GF-D8 (cell line): ENCODE measurements around the gene BAIAP2L2.
A peak's percentile ranks its signal among the peaks of the same experiment; 100 is the strongest.

Source experiments
- DNase-seq: peaks from one replicate; lab custom pipeline; 2025; lab: John Stamatoyannopoulos, UW

Gene BAIAP2L2

GRCh38 chr22:38067761-38068360 is 42.6 kb downstream of the BAIAP2L2 start:
- DNase-seq: no peak

- no peak for DNase-seq
These were observed 43.5 kb downstream of the BAIAP2L2 start for GRCh38 chr22:38067028-38067415.

DNA sequence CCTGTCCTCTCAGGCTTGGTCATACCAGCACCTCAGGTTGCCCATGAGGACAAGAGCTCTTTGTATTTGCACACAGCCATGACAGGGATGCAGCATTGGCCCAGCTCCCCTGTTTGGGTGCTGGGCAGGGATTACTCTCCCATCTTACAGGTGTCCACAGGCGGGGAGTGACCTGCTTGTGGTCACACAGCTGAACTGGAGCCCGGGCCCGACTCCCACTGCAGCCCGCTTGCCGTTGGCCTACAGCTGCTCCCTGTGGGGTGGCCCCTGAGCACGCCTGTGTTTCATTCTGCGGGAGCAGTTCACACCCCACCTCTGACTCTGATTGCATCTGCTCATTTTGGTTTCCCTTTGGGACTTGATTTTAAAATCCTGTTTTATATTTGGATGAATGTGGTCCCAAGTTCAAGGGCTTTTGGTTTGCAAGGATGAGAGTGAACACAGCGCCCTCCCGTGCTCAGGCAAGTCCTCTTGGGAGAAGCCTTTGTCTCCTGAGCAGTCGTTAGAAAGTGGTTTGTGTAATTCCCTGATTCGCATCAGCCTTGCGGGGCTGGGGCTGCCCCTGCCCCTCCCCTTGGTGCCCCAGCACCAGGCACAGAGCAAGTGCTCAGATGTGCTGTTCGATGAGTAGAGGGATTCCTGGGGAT is 44.0 kb downstream of the BAIAP2L2 start:
- no peak for DNase-seq

- DNase-seq: no peak
These were observed 44.9 kb downstream of the BAIAP2L2 start for GRCh38 chr22:38065539-38065938.

DNA sequence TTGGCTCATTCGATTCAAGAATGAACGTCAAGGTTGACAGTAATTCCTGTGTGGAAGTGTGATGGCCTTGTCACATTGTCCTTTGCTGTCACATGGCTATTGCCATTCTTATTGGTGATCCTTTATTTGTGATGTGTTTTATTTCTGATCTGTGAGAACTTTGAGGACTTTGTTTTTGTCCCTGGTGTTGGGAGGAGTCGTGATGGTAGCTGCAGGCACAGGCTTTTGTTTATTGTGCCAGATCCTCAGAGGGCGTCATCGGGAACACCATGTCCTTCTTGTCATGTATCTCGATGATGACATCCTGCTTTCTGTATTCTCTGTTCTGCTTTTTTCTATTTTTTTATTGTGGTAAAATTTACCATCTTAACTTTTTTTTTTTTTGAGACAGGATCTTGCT is 47.7 kb downstream of the BAIAP2L2 start:
- DNase-seq: no peak

DNA sequence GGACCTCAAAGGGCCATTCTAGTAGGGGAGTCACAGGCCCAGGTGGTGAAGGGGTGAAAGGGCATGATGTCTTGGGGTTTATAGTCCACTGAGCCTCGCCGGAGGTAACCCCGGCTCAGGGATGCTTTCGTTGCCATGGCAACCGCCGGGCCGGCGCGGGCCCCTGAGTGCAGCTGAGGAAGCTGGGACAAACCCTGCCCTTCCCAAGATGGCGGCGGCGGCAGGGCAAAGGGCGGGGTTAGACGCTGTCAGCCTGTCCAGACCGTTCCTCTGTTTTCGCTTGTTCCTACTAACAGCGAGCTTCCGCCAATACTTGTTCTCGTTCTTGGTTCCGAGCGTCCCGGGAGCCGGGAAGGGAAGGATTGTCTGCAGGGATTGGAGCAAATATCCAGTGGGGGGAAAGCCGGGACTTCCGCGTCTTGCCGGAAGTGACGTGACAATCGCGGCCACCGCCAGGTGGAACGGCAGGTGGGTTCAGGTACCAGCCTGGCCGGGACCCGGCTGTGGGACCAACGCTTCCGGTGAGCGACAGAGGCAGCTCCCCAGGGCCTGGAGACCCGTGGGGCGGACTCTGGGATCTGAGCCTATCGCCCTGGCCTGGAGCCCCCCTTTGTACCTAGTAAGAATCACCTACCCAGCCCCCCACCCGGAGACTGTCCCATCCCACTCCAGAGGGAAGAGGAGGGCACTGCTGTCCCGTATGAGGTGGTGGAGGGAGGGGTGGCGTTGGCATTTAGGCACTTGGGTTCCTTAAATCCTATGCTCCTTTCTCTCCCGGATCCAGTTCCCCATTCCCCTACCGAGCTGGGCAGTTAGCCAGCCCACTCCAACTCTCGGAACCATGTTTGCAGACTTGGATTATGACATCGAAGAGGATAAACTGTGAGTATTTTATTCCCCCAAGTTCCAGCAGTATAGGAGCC is 53.3 kb downstream of the BAIAP2L2 start, which contains the start of gene PICK1:
TSS of gene PICK1 (plus strand) at position 436 of the 923 bp plus-strand sequence. CDS start at position 842, 406 bp downstream.
- DNase-seq: no peak

GRCh38 chr22:38051900-38052862 is 58.3 kb downstream of the BAIAP2L2 start:
- no peak for DNase-seq

- no peak for DNase-seq
These were observed 59.2 kb downstream of the BAIAP2L2 start for GRCh38 chr22:38051261-38051660.

DNA sequence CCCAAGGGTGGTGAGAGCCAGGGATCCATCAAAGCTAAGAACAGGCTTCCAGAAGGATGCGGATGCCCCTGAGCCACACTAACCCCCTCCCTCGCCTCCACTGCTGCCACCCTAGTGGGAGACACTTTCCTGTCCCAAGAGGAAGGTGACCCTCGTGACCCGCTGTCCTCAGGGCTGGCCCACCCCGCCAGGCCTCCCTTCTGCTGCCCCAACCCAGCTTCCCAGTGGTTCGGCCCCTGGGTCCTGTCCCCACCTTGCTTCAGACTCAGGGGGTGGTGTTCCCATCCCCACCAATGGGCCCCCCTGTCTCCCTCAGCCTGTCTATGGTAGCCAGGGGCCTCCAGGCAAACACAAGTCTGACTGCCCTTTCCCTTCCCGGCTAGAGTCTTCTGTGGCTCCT is 59.8 kb downstream of the BAIAP2L2 start:
- no peak for DNase-seq

GRCh38 chr22:38049812-38050619 is 60.5 kb downstream of the BAIAP2L2 start:
- no peak for DNase-seq

- DNase-seq: no peak
These were observed 64.3 kb downstream of the BAIAP2L2 start for GRCh38 chr22:38046070-38046748.

GRCh38 chr22:38043151-38044039 is 67.1 kb downstream of the BAIAP2L2 start:
- no peak for DNase-seq

DNA sequence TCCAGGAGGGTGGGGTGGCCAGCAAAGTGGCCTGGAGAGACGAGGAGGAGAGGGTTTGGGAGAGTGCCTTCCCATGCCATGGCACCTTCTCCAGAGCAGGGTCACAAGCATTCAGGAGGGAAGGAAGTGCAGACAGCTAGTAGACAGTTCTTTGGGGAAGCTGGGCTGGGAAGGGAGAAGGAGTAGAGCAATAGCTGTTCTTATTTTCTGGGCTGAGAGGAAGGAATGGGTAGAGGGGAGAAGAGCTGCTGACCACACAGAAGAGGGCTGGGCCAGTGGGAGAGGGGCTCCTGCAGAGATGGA is 68.0 kb downstream of the BAIAP2L2 start:
- no peak for DNase-seq

DNA sequence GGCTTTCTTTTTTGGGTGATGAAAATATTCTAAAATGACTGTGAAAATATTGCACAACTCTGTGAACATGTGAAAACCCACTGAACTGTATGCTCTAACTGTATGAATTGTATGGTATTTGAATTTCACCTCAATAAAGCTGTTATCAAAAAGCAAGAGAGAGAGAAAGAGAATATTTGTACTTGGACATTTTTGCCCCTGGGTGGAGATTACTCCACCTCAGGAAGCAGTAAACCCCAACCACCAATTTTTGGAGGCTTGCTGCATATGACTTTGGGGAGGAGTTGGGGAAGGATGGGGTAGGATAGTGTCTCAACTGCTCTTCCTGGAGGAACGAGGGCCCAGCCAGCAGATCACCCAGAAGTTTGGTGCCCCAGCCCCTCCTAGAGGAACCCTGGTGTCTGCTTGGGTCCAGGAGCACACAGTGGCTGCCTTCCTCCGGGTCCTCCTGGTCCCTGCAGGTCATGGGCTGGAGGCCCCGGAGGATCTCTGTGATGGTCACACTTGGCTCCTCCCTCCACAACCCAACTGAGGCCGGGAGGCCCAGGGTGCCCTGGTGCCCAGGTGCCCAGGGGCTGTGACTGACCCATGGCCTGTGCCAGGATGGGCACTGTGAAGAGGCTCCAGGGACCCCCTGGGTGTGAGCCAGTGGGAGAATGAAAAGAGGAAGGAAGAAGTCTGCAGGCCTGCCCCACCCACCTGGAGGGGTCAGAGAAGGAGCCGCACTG is 68.6 kb downstream of the BAIAP2L2 start:
- peak; percentile 67 for DNase-seq

DNA sequence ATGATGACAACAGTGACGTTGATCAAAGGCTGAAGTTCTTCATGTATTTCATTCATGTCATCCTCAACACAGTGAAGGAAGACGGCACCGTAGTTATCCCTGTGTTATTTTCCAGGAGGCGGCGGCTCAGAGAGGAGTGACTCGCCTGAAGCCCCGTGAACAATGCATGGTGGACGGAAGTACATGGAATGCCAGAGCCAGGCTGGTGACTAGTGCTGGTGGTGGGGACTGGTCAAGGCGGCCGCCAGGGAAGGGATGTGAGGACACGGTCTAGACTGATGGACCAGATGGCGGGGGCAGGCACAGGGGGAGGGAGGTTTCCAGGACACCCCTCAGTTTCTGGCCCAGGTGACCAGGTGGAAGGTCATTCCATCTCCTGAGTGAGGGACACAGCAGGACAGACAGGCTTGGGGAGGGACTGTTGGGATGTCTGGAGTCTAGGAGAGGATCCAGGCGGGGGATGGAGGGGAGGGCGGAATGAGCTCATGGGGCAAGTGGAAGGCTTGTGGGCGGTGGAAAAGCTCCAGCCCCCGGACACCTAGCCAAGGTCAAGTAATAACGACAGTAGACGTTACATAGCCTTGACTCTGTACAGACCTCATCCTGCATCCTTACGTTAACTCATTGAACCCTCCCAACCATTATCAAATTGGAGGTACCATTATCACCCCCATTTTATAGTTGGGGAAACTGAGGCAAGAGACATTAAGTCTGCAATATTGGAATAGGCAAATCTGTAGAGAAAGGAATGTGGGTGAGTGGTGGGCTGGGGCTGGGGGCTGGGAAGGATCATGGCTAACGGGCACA is 69.3 kb downstream of the BAIAP2L2 start:
- no peak for DNase-seq

DNA sequence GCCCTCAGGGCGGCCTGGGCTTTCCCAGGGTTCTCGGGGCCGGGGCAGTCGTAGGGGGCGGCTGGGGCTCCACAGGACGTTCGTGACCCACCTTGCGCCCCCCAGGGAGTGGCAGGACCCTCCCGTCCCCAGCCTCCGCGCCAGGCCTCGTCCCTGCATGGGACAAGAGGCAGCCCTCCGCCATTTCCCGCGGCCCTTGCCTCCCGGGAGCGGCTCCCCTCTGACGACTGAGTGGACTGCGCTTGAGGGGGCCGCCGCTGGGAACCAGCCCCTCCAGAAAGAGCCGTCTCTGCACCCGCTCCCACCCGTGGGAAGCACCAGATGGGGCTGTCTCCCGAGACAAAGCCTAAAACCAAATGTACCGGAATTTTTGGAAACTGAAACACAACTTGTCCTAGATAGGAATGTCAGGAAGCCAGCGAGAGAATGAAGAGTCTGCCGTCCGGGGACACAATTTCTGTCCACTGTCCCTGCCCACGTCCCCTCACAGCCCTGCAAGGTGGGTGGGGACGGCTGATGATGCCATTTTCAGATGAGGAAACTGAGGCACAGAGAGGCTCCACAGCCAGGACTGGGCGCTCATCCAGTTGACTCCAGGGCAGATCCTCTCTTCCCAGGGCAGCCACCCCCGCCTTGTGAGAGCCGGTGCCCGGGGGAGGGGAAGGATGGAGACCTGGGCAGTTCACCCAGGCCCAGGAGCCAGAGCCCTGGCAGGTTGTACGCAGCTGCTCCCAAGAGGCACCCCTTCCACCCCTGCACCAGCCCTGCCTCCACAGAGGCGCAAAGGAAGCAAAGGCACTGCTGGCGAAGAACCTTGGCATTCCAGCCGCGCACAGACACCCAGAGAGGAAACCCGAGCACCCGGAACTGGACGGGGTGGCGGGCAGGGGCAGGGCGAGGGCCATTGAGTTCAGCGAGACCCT is 71.3 kb downstream of the BAIAP2L2 start:
- DNase-seq: no peak

GRCh38 chr22:38038426-38038825 is 72.1 kb downstream of the BAIAP2L2 start:
- DNase-seq: no peak
